SIG-M5 treated with dmso at 0.1 percent for 504 hours (cell line): Measurements from ENCODE around the gene CLSTN2.
A peak's percentile ranks its signal among the peaks of the same experiment; 100 is the strongest.

Experiments
- DNase-seq: peaks from one replicate; lab custom pipeline; 2025; ENCODE audit not compliant: unreplicated experiment; lab: John Stamatoyannopoulos, UW

Gene CLSTN2

GRCh38 chr3:140091143-140091542, 156.2 kb downstream of the CLSTN2 start:
- no peak for DNase-seq

GRCh38 chr3:140092848-140093536, 158.0 kb downstream of the CLSTN2 start:
- DNase-seq: no peak

- DNase-seq: no peak
Observed at GRCh38 chr3:140093742-140094141, 158.8 kb downstream of the CLSTN2 start.

- no peak for DNase-seq
Observed at GRCh38 chr3:140094487-140094886, 159.5 kb downstream of the CLSTN2 start.

GRCh38 chr3:140096037-140096436, 161.1 kb downstream of the CLSTN2 start:
- DNase-seq: no peak

- no peak for DNase-seq
Observed at GRCh38 chr3:140097874-140098635, 163.1 kb downstream of the CLSTN2 start.

- no peak for DNase-seq
Observed at GRCh38 chr3:140100479-140100878, 165.5 kb downstream of the CLSTN2 start.

- DNase-seq: no peak
Observed at GRCh38 chr3:140103166-140103565, 168.2 kb downstream of the CLSTN2 start.

- DNase-seq: no peak
Observed at GRCh38 chr3:140103986-140104645, 169.1 kb downstream of the CLSTN2 start.

- DNase-seq: no peak
Observed at GRCh38 chr3:140113996-140114788, 179.2 kb downstream of the CLSTN2 start.

- no peak for DNase-seq
Observed at GRCh38 chr3:140114789-140115080, 179.8 kb downstream of the CLSTN2 start.

- no peak for DNase-seq
Observed at GRCh38 chr3:140117096-140117526, 182.1 kb downstream of the CLSTN2 start.

GRCh38 chr3:140122183-140122582, 187.2 kb downstream of the CLSTN2 start:
- DNase-seq: no peak

- no peak for DNase-seq
Observed at GRCh38 chr3:140128217-140128616, 193.2 kb downstream of the CLSTN2 start.

GRCh38 chr3:140128631-140129030, 193.6 kb downstream of the CLSTN2 start:
- DNase-seq: peak; percentile 26

- no peak for DNase-seq
Observed at GRCh38 chr3:140129768-140130284, 194.8 kb downstream of the CLSTN2 start.

GRCh38 chr3:140131895-140132294, 196.9 kb downstream of the CLSTN2 start:
- DNase-seq: no peak

- DNase-seq: no peak
Observed at GRCh38 chr3:140134231-140134965, 199.4 kb downstream of the CLSTN2 start.

- DNase-seq: no peak
Observed at GRCh38 chr3:140135461-140135860, 200.5 kb downstream of the CLSTN2 start.

- DNase-seq: no peak
Observed at GRCh38 chr3:140143367-140144069, 208.5 kb downstream of the CLSTN2 start.
